Measurements from ENCODE around the gene PGP. TPM values are rescaled to one million over a fixed set of nuclear protein-coding genes. Genes with fewer than 3 reads are reported as not detected.
A peak's percentile ranks its signal among the peaks of the same experiment; 100 is the strongest.

Gene PGP
- total and polyA plus RNA-seq, 2 of the 4 experiments (the other 2 are of a cell fraction), result 4.1 to 9.4 TPM

DNA sequence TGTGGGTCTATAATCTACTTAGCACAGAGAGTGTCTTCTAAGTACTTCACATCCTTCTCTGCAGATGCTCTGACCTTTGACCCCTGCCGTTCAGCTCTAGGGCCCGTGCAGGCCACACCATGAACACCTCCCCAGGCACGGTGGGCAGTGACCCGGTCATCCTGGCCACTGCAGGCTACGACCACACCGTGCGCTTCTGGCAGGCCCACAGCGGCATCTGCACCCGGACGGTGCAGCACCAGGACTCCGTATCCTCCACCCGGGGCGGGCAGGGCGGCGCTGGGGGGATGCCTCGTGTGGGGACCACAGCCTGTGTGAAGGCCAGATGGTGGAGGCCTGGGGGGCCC lies 8.7 kb downstream of the PGP start:
- Histone ChIP-seq H4K8ac (ENCODE audit: low read depth in 2 of 2, low read length in 2 of 2) (peak overlapping the region; percentile 91 to 99), H3K27ac (ENCODE audit: insufficient read depth, low read length) (peak overlapping the region; percentile 14), H2BK15ac (ENCODE audit: low read depth, low read length) (0 out of 3 replicates have a peak overlapping the region, but pooled peaks have one; percentile 33), H2AK9ac (replicated peaks; ENCODE audit: low read depth, low read length, poor library complexity) (peak overlapping the region; percentile 100), H2BK120ac (ENCODE audit: low read depth, low read length) (no peak overlapping the region; the same call in 1 of the 2 replicates), H3K36me3 (ENCODE audit: control insufficient read depth, insufficient read depth, low read length) (peaks cover 25% of the 10 kb centered on the region; the same call in 1 of the 2 replicates), H4K20me1 (ENCODE audit: insufficient read depth, low read length) (peaks cover 5% of the 10 kb centered on the region; the same call in 1 of the 2 replicates), H3K4me1 (ENCODE audit: control insufficient read depth, insufficient read depth, low read length) (peaks cover 7% of the 10 kb centered on the region), H3K9ac (ENCODE audit: low read depth, low read length) (peak overlapping the region; percentile 73), H3K4me2 (ENCODE audit: low read depth, low read length) (peak overlapping the region; percentile 91), H3K9me3 (ENCODE audit: control insufficient read depth, insufficient read depth, low read length) (no peaks in the 10 kb centered on the region), H2AFZ (replicated peaks; ENCODE audit: low read length, poor library complexity) (peak overlapping the region; percentile 100), H3K79me1 (ENCODE audit: low read depth in 1 of 2, low read length in 2 of 2) (peaks cover 13 to 24% of the 10 kb centered on the region in 2 experiments), H3K23ac (ENCODE audit: low read depth, low read length) (peak overlapping the region; percentile 87), H3K9me1 (ENCODE audit: insufficient read depth, low read length) (peaks cover 6% of the 10 kb centered on the region; the same call in 1 of the 2 replicates), H3K18ac (ENCODE audit: low read depth, low read length) (peak overlapping the region; percentile 22; the same call in 1 of the 2 replicates), H4K5ac (ENCODE audit: low read depth, low read length) (peak overlapping the region; percentile 77), H3K14ac (replicated peaks; ENCODE audit: low read depth, low read length) (peak overlapping the region; percentile 97), H3K27me3 (ENCODE audit: control insufficient read depth, insufficient read depth, low read length) (0 out of 2 replicates have a peak, but pooled peaks cover 2% of the 10 kb centered on the region), H2BK5ac (ENCODE audit: low read depth, low read length, poor library complexity, severe bottlenecking) (peak overlapping the region; percentile 71), H3K4me3 (ENCODE audit: insufficient read depth, low read depth, low read length) (peak overlapping the region; percentile 92), H2AK5ac (ENCODE audit: low read depth, low read length) (peak overlapping the region; percentile 98), H2BK20ac (ENCODE audit: low read depth, low read length) (no peak overlapping the region), H4K91ac (ENCODE audit: insufficient read depth, low read depth, low read length) (peak overlapping the region; percentile 69; the same call in 1 of the 2 replicates), H3K56ac (ENCODE audit: extremely low read depth, insufficient read depth, low read length) (peak overlapping the region; percentile 68; the same call in 1 of the 2 replicates), H3K4ac (ENCODE audit: low read depth, low read length) (peak overlapping the region; percentile 98)
- CTCF ChIA-PET, result no interaction called here
- TF ChIP-seq POLR2A (IDR thresholded peaks at IDR 0.05; ENCODE audit: low read depth, low read length) (no peak), SMC3 (IDR thresholded peaks at IDR 0.05; ENCODE audit: low read depth, low read length) (no peak), RCOR1 (IDR thresholded peaks at IDR 0.05; ENCODE audit: insufficient replicate concordance, low read length) (no peak), FOS (IDR thresholded peaks at IDR 0.05; ENCODE audit: low read depth, low read length) (no peak), RAD21 (IDR thresholded peaks at IDR 0.05; ENCODE audit: low read length) (no peak), NFE2L2 (IDR thresholded peaks at IDR 0.05; ENCODE audit: low read depth, low read length) (no peak), MXI1 (IDR thresholded peaks at IDR 0.05; ENCODE audit: borderline replicate concordance, low read depth, low read length) (no peak), MAFK (IDR thresholded peaks at IDR 0.05; ENCODE audit: low read depth, low read length) (no peak), CEBPB (IDR thresholded peaks at IDR 0.05; ENCODE audit: low read depth, low read length) (no peak), RFX5 (IDR thresholded peaks at IDR 0.05; ENCODE audit: low read depth, low read length) (no peak), MAZ (IDR thresholded peaks at IDR 0.05; ENCODE audit: borderline replicate concordance, low read depth, low read length) (no peak), CHD1 (IDR thresholded peaks at IDR 0.05; ENCODE audit: low read depth, low read length) (no peak), BHLHE40 (IDR thresholded peaks at IDR 0.05; ENCODE audit: low read depth, low read length) (no peak)
- TF ChIP-seq, protein P1, sequence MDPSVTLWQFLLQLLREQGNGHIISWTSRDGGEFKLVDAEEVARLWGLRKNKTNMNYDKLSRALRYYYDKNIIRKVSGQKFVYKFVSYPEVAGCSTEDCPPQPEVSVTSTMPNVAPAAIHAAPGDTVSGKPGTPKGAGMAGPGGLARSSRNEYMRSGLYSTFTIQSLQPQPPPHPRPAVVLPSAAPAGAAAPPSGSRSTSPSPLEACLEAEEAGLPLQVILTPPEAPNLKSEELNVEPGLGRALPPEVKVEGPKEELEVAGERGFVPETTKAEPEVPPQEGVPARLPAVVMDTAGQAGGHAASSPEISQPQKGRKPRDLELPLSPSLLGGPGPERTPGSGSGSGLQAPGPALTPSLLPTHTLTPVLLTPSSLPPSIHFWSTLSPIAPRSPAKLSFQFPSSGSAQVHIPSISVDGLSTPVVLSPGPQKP (IDR thresholded peaks at IDR 0.05; ENCODE audit: borderline replicate concordance, low read depth, low read length), result no peak
- TF ChIP-seq, protein P2, sequence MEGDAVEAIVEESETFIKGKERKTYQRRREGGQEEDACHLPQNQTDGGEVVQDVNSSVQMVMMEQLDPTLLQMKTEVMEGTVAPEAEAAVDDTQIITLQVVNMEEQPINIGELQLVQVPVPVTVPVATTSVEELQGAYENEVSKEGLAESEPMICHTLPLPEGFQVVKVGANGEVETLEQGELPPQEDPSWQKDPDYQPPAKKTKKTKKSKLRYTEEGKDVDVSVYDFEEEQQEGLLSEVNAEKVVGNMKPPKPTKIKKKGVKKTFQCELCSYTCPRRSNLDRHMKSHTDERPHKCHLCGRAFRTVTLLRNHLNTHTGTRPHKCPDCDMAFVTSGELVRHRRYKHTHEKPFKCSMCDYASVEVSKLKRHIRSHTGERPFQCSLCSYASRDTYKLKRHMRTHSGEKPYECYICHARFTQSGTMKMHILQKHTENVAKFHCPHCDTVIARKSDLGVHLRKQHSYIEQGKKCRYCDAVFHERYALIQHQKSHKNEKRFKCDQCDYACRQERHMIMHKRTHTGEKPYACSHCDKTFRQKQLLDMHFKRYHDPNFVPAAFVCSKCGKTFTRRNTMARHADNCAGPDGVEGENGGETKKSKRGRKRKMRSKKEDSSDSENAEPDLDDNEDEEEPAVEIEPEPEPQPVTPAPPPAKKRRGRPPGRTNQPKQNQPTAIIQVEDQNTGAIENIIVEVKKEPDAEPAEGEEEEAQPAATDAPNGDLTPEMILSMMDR (conservative IDR thresholded peaks at IDR 0.05; ENCODE audit: low read depth, low read length), result no peak
- TF ChIP-seq, protein P3, sequence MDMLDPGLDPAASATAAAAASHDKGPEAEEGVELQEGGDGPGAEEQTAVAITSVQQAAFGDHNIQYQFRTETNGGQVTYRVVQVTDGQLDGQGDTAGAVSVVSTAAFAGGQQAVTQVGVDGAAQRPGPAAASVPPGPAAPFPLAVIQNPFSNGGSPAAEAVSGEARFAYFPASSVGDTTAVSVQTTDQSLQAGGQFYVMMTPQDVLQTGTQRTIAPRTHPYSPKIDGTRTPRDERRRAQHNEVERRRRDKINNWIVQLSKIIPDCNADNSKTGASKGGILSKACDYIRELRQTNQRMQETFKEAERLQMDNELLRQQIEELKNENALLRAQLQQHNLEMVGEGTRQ (IDR thresholded peaks at IDR 0.05; ENCODE audit: low read depth, low read length), result no peak
- POLR2A ChIA-PET (ENCODE audit: unreplicated experiment), result no interaction called here
- dilution Hi-C loops (cut with HindIII; ENCODE audit: low sequenced_read_pairs, unreplicated experiment) (no loop called here), intact Hi-C loops (cut with micrococcal nuclease) (no loop called here), in situ Hi-C loops (cut with MboI; ENCODE audit: low sequenced_read_pairs) (no loop called here)
- no peak for DNase-seq
- WGBS, 2 experiments (ENCODE audit: extremely low coverage in 2 of 2, insufficient read length in 1 of 2), result 12% methylated on average over 7 of the region's 16 CpGs; no CpG with 5 or more reads in 1 of the 2 experiments
- peak; percentile 2; the same call in 1 of the 2 replicates for ATAC-seq (ENCODE audit: low read depth)
- no TSS peak for BruUV-seq (replicated peaks)
